Measurements from ENCODE around the gene SF3B3. TPM values are rescaled to one million over a fixed set of nuclear protein-coding genes. Genes with fewer than 3 reads are reported as not detected.

Gene SF3B3
- total RNA-seq, 4 donors from 2014 or later, result 122 to 280 (median 174) TPM

DNA sequence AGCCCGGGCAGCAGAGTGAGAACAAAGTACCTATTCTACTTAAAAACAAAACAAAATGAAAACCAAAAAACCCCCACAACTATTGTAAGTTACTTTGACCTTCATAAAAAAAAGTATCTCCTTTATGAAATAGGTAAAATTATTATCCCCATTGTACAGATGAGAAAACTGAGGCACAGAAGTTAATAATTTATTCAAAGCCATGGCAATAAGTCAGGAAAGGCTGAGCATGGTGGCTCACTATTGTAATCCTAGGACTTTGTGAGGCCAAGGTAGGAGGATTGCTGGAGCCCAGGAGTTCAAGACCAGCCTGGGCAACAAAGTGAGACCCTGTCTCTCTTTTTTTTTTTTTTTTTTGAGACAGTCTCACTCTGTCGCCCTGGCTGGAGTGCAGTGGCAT, 38.7 kb upstream of the SF3B3 start:
- H3K4me1 ChIP-seq, result no peaks in the 10 kb centered on the region
- 94% methylated on average over 2 of the region's 2 CpGs for WGBS
- DNase-seq (ENCODE audit: low spot score in 2 of 2), result no peak

DNA sequence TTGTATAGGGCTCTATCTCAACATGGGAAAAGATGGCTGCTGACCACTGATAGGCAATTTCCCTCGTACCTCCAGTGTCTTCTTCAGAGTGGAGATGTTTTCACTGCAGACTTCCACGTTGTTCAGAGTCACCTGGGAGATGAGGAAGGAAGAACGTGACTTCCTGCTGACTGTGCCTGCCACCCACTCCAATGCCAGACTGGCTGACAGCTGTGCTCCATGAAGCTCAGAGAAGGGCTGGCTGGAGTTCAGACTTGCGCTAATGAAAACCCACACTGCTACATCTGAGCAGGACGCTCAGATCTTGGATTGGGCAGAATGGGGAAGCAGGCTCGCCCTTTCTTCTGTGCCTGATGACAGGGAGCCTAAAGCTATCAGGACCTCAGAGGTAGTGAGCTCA, 33.4 kb upstream of the SF3B3 start:
- no peak overlapping the region for H3K4me3 ChIP-seq
- TF ChIP-seq POLR2AphosphoS5 (IDR thresholded peaks at IDR 0.05), result no peak
- TF ChIP-seq POLR2A (IDR thresholded peaks at IDR 0.05), result no peak
- TF ChIP-seq EP300 (IDR thresholded peaks at IDR 0.05), result no peak
- TF ChIP-seq, protein P1, sequence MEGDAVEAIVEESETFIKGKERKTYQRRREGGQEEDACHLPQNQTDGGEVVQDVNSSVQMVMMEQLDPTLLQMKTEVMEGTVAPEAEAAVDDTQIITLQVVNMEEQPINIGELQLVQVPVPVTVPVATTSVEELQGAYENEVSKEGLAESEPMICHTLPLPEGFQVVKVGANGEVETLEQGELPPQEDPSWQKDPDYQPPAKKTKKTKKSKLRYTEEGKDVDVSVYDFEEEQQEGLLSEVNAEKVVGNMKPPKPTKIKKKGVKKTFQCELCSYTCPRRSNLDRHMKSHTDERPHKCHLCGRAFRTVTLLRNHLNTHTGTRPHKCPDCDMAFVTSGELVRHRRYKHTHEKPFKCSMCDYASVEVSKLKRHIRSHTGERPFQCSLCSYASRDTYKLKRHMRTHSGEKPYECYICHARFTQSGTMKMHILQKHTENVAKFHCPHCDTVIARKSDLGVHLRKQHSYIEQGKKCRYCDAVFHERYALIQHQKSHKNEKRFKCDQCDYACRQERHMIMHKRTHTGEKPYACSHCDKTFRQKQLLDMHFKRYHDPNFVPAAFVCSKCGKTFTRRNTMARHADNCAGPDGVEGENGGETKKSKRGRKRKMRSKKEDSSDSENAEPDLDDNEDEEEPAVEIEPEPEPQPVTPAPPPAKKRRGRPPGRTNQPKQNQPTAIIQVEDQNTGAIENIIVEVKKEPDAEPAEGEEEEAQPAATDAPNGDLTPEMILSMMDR (IDR thresholded peaks at IDR 0.05), result no peak
- H3K4me1 ChIP-seq, result no peaks in the 10 kb centered on the region
- 76% methylated on average over 6 of the region's 6 CpGs for WGBS
- H3K36me3 ChIP-seq, result peaks cover 77% of the 10 kb centered on the region
- DNase-seq (ENCODE audit: low spot score in 2 of 2), result no peak
- no peaks in the 10 kb centered on the region for H3K27me3 ChIP-seq
- H3K9me3 ChIP-seq, result no peaks in the 10 kb centered on the region
- H3K27ac ChIP-seq, result no peak overlapping the region

More for the DNA sequence above, 38.7 kb upstream of the SF3B3 start:
- no peak overlapping the region for H3K4me3 ChIP-seq
- no peaks in the 10 kb centered on the region for H3K9me3 ChIP-seq
- TF ChIP-seq, protein P1 (IDR thresholded peaks at IDR 0.05), result no peak
- TF ChIP-seq POLR2AphosphoS5 (IDR thresholded peaks at IDR 0.05) (no peak), EP300 (IDR thresholded peaks at IDR 0.05) (no peak), POLR2A (IDR thresholded peaks at IDR 0.05) (no peak)
- H3K36me3 ChIP-seq, result peaks cover 90% of the 10 kb centered on the region
- no peak overlapping the region for H3K27ac ChIP-seq
- H3K27me3 ChIP-seq, result no peaks in the 10 kb centered on the region

DNA sequence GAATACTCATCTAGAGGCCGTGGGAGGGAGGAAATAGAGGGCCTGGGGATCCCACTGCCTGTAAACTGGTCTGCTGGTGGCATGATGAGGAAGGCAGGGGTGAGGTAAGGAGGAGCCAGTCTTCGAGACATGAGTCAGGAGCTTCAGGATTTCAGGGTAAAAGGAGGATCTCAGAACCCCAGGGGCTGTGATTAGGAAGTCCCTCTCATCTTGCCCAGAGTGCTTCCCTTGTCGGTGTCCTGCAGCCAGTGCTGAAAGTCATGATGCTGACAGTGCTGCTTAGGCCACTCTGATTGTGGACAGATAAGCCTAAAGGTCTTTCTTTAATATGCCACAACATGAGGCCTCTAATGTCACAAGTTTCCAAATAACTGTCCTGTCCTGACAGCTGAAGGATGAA, 29.8 kb upstream of the SF3B3 start:
- no peak overlapping the region for H3K27ac ChIP-seq
- H3K4me1 ChIP-seq, result no peaks in the 10 kb centered on the region
- no peak for DNase-seq (ENCODE audit: low spot score in 2 of 2)
- H3K9me3 ChIP-seq, result no peaks in the 10 kb centered on the region
- no peaks in the 10 kb centered on the region for H3K27me3 ChIP-seq
- TF ChIP-seq EP300 (IDR thresholded peaks at IDR 0.05) (no peak), POLR2AphosphoS5 (IDR thresholded peaks at IDR 0.05) (no peak), POLR2A (IDR thresholded peaks at IDR 0.05) (no peak)
- TF ChIP-seq, protein P1 (IDR thresholded peaks at IDR 0.05), result no peak
- H3K4me3 ChIP-seq, result no peak overlapping the region
- H3K36me3 ChIP-seq, result peaks cover 81% of the 10 kb centered on the region
- WGBS, result 88% methylated on average over 3 of the region's 3 CpGs

DNA sequence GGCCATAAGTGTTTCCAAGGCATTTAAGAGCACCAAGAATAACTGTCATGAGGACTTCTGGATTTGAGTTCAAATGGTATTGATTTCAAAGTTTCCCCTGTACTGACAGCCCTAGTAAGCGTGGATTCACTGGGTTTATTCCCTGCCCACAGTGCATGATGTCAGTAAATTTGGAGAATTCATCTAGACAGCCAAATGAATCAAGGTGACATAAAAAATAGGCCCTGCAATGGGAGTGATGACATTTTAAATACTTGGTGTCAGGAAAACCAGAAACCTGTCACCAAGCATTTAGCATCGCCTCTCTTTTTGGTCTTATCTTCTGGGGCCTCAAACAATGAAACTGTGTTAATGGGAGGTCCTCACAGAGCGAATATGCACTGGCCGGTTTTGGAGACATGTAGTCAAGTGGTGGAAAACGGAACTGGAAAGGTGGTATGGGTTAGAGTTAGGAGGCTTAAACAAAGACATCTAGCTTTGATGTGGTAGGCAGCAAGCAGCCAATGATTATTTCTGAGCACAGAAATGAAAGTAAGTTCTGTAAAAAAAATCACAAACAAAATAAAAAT, 29.3 kb upstream of the SF3B3 start:
- H3K4me3 ChIP-seq, result no peak overlapping the region
- no peaks in the 10 kb centered on the region for H3K4me1 ChIP-seq
- TF ChIP-seq EP300 (IDR thresholded peaks at IDR 0.05), result no peak
- no peak for TF ChIP-seq POLR2AphosphoS5 (IDR thresholded peaks at IDR 0.05)
- no peak for TF ChIP-seq POLR2A (IDR thresholded peaks at IDR 0.05)
- TF ChIP-seq, protein P1 (IDR thresholded peaks at IDR 0.05), result no peak
- H3K27me3 ChIP-seq, result no peaks in the 10 kb centered on the region
- DNase-seq (ENCODE audit: low spot score in 2 of 2), result no peak
- H3K36me3 ChIP-seq, result peaks cover 79% of the 10 kb centered on the region
- no peak overlapping the region for H3K27ac ChIP-seq
- no peaks in the 10 kb centered on the region for H3K9me3 ChIP-seq
- 95% methylated on average over 5 of the region's 5 CpGs for WGBS

DNA sequence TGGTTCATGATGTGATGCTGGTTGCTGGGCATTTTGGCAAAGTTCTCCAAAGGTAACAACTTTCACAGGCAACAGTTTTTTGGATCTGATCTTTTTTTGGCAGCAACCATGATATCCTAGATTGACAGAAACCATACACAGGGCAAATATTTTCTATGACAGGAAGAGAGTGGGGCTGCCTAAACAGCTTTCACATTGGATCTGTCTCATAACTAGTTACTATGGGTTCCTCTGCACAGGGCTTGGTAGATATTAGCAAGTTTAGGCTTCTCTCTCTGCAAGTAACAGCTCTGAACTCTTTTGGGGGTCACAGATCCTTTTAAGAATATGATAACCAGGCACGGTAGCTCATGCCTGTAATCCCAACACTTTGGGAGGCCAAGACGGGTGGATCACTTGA, 28.8 kb upstream of the SF3B3 start:
- TF ChIP-seq POLR2A (IDR thresholded peaks at IDR 0.05) (no peak), POLR2AphosphoS5 (IDR thresholded peaks at IDR 0.05) (no peak), EP300 (IDR thresholded peaks at IDR 0.05) (no peak)
- TF ChIP-seq, protein P1 (IDR thresholded peaks at IDR 0.05), result no peak
- Histone ChIP-seq H3K4me3 (no peak overlapping the region), H3K27me3 (no peaks in the 10 kb centered on the region), H3K27ac (no peak overlapping the region), H3K4me1 (no peaks in the 10 kb centered on the region), H3K36me3 (peaks cover 79% of the 10 kb centered on the region), H3K9me3 (no peaks in the 10 kb centered on the region)
- WGBS, result 89% methylated on average over 2 of the region's 2 CpGs
- no peak for DNase-seq (ENCODE audit: low spot score in 2 of 2)

All from suprapubic skin (tissue), 4 donors.